ENCODE data around the gene RILPL1. TPM values are rescaled to one million over a fixed set of nuclear protein-coding genes. Genes with fewer than 3 reads are reported as not detected.

RILPL1 gene
- total RNA-seq, 2 experiments from 2014 or later: 0.38 to 0.86 TPM

GRCh38 chr12:123529686-123530085 is 3.8 kb downstream of the RILPL1 start:
- Histone ChIP-seq H3K9me2 (ENCODE audit: insufficient read depth, low read length) (no peaks in the 10 kb centered on the region), H3K79me2 (ENCODE audit: insufficient read depth, low read depth, low read length) (no peaks in the 10 kb centered on the region), H3K27ac (ENCODE audit: low read depth, low read length, poor library complexity, severe bottlenecking) (no peak overlapping the region), H3K9me3 (ENCODE audit: low read length) (no peaks in the 10 kb centered on the region), H3K4me3 (ENCODE audit: low read depth, low read length, poor library complexity, severe bottlenecking) (no peak overlapping the region), H3K4me2 (ENCODE audit: low read length) (no peak overlapping the region), H3K36me3 (ENCODE audit: insufficient read depth, low read length) (no peaks in the 10 kb centered on the region), H2AFZ (ENCODE audit: low read length) (no peak overlapping the region), H4K20me1 (ENCODE audit: insufficient read depth, low read length) (no peaks in the 10 kb centered on the region), H3K4me1 (ENCODE audit: insufficient read depth, low read length, poor library complexity, severe bottlenecking) (peaks cover 21% of the 10 kb centered on the region)
- TF ChIP-seq CTCF (conservative IDR thresholded peaks at IDR 0.05; ENCODE audit: low read length): no peak
- TF ChIP-seq EZH2phosphoT487 (IDR thresholded peaks at IDR 0.05; ENCODE audit: borderline replicate concordance, low read depth, low read length): no peak
- BruUV-seq (replicated peaks): no TSS peak
- ChIA-PET CTCF (ENCODE audit: unreplicated experiment) (no interaction called here), POLR2A (no interaction called here)
- no peak for DNase-seq (ENCODE audit: low spot score)
- intact Hi-C loops (cut with micrococcal nuclease; ENCODE audit: unreplicated experiment): loop anchor here (5.0 kb wide), 1 partner anchor 53 kb away; the partner anchor contains the start of gene TMED2

- no peak overlapping the region for H2AFZ ChIP-seq (ENCODE audit: low read length)
- H3K4me2 ChIP-seq (ENCODE audit: low read length): no peak overlapping the region
- POLR2A ChIA-PET: interaction anchor here (0.7 kb wide), 1 partner anchor 385 kb away, joined by 3 read pairs; no protein-coding TSS in a partner anchor
- no TSS peak for BruUV-seq (replicated peaks)
- TF ChIP-seq CTCF (conservative IDR thresholded peaks at IDR 0.05; ENCODE audit: low read length): no peak
- TF ChIP-seq EZH2phosphoT487 (IDR thresholded peaks at IDR 0.05; ENCODE audit: borderline replicate concordance, low read depth, low read length): no peak
- no peak overlapping the region for H3K4me3 ChIP-seq (ENCODE audit: low read depth, low read length, poor library complexity, severe bottlenecking)
- H4K20me1 ChIP-seq (ENCODE audit: insufficient read depth, low read length): no peaks in the 10 kb centered on the region
- H3K4me1 ChIP-seq (ENCODE audit: insufficient read depth, low read length, poor library complexity, severe bottlenecking): peaks cover 17% of the 10 kb centered on the region
- H3K79me2 ChIP-seq (ENCODE audit: insufficient read depth, low read depth, low read length): no peaks in the 10 kb centered on the region
- no peaks in the 10 kb centered on the region for H3K9me3 ChIP-seq (ENCODE audit: low read length)
- intact Hi-C loops (cut with micrococcal nuclease; ENCODE audit: unreplicated experiment): no loop called here
- H3K36me3 ChIP-seq (ENCODE audit: insufficient read depth, low read length): no peaks in the 10 kb centered on the region
- CTCF ChIA-PET (ENCODE audit: unreplicated experiment): no interaction called here
- no peak for DNase-seq (ENCODE audit: low spot score)
- no peaks in the 10 kb centered on the region for H3K9me2 ChIP-seq (ENCODE audit: insufficient read depth, low read length)
- no peak overlapping the region for H3K27ac ChIP-seq (ENCODE audit: low read depth, low read length, poor library complexity, severe bottlenecking)
These were observed 4.7 kb downstream of the RILPL1 start for GRCh38 chr12:123528858-123529257.

GRCh38 chr12:123526542-123527080 is 6.9 kb downstream of the RILPL1 start:
- no peak overlapping the region for H2AFZ ChIP-seq (ENCODE audit: low read length)
- H3K27ac ChIP-seq (ENCODE audit: low read depth, low read length, poor library complexity, severe bottlenecking): no peak overlapping the region
- no TSS peak for BruUV-seq (replicated peaks)
- H4K20me1 ChIP-seq (ENCODE audit: insufficient read depth, low read length): no peaks in the 10 kb centered on the region
- POLR2A ChIA-PET: no interaction called here
- H3K36me3 ChIP-seq (ENCODE audit: insufficient read depth, low read length): no peaks in the 10 kb centered on the region
- no peak overlapping the region for H3K4me3 ChIP-seq (ENCODE audit: low read depth, low read length, poor library complexity, severe bottlenecking)
- H3K4me1 ChIP-seq (ENCODE audit: insufficient read depth, low read length, poor library complexity, severe bottlenecking): peaks cover under 1% of the 10 kb centered on the region
- no peak overlapping the region for H3K4me2 ChIP-seq (ENCODE audit: low read length)
- TF ChIP-seq EZH2phosphoT487 (IDR thresholded peaks at IDR 0.05; ENCODE audit: borderline replicate concordance, low read depth, low read length): no peak
- no peak for TF ChIP-seq CTCF (conservative IDR thresholded peaks at IDR 0.05; ENCODE audit: low read length)
- CTCF ChIA-PET (ENCODE audit: unreplicated experiment): no interaction called here
- no peaks in the 10 kb centered on the region for H3K9me2 ChIP-seq (ENCODE audit: insufficient read depth, low read length)
- intact Hi-C loops (cut with micrococcal nuclease; ENCODE audit: unreplicated experiment): no loop called here
- no peak for DNase-seq (ENCODE audit: low spot score)
- H3K79me2 ChIP-seq (ENCODE audit: insufficient read depth, low read depth, low read length): no peaks in the 10 kb centered on the region
- H3K9me3 ChIP-seq (ENCODE audit: low read length): no peaks in the 10 kb centered on the region
